HG02759 (cell line): ENCODE data around the gene TRAPPC10.

ENCODE experiments used
- ATAC-seq: cut with Tn5 transposase; IDR thresholded peaks from one replicate; pipeline ENCODE4 v1.9.1; 2021; ENCODE audit warnings: mild to moderate bottlenecking, moderate library complexity; ENCODE audit not compliant: unreplicated experiment

TRAPPC10 gene

DNA sequence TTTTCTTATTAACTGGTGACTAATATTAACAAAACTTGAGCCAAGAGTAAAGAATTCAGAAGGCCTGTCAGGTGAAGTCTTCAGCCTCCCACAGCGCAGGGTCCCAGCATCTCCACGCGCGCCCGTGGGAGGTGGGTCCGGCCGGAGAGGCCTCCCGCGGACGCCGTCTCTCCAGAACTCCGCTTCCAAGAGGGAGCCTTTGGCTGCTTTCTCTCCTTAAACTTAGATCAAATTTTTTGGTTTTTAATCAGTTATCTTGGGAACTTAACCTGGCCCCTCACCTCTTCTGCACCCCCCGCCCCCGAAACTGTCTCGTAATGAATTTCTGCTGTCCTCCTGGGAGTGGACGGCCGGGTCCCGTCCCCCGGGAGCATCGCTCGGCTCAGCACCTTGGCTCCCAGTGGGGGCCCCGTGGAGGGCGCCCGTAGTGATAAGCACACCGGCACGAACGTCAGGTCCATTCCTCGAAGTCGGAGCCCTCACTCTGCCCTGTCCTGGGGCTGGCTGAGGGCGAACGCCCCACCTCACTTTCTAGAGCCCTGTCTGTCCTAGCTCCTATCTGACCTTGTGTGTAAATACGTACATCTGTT is 29.5 kb upstream of the TRAPPC10 start:
- ATAC-seq = no peak

DNA sequence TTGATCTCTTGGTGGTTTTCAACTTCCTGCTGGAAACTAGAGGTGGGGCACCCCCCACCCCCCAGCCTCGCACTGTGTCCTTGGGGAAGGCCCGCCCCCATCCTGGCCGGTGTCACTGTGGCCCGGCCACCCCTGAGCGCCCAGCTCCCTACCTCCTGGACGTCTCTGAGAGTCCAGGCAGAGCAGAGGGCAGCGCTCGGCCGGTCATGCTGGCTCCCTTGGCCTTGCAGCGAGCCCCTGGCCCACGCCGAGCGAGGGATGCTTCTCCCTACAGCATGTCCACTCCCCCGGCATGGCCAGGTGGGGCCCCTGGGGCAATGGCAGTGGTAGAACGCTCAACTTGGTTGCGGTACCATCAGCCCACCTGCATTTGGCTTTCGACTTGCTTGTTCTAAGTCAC is 28.7 kb upstream of the TRAPPC10 start:
- ATAC-seq = no peak

DNA sequence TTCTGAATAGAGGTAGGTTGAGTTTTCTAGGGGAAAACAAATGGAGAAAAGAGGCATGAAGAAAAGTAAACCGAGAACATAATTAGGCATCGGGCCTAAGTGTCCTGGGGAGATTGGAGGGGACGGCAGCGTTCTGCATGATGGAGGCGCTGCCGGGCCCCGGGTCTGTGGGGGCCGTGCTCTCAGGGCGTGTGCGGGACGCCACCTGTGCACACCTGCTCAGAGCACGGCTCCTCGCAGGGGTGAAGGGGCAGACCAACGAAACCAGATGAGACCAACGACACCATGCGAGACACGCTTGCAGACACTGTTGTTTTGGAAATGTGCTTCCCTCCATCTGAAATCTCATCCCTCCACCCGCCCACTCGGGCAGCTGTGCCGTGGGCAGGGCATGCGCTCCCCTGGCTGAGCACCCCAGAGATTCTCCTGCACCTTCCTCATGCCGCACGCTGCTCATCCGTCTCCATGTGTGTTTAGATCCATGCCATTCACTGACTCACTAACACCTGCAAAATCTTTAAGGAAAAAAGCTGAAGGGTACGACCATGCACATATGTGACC is 28.2 kb upstream of the TRAPPC10 start:
- no peak for ATAC-seq

DNA sequence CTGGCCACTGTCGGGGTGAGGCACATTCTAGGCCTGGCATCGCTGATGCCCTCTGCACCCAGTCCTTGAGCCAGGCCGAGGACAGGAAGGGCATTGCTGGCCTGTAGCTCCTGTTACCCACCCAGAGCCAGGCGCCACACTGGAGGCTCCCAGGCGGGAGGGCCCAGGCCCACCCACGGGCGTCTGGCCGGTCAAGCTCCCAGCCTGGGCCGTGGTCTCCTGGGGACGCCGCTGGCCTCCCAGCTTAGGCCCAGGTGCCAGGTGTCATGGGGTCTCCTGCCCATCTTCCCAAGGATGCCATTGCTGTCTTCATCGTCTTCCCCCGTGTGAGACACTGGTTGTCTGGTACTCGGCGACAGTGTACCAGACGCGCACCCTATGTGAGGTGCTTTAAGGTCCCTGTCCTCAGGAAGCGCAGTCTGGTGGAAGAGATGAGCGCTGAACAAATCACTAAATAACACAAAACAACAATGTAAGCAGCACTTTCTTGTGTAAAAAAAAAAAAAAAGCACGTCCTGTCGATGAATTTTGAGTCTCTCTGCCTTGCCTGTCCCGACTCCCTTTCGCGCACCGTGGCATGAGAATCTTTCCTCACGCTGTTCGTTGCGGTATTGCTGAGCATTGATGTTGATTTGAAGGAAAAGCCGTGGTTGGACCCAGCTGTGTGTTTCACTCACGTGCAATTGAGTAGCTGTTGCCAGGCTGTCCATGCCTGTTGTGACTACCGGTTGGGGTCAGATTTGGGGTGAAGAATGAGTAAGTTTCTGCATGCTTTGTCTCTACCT is 27.0 kb upstream of the TRAPPC10 start:
- ATAC-seq = no peak

DNA sequence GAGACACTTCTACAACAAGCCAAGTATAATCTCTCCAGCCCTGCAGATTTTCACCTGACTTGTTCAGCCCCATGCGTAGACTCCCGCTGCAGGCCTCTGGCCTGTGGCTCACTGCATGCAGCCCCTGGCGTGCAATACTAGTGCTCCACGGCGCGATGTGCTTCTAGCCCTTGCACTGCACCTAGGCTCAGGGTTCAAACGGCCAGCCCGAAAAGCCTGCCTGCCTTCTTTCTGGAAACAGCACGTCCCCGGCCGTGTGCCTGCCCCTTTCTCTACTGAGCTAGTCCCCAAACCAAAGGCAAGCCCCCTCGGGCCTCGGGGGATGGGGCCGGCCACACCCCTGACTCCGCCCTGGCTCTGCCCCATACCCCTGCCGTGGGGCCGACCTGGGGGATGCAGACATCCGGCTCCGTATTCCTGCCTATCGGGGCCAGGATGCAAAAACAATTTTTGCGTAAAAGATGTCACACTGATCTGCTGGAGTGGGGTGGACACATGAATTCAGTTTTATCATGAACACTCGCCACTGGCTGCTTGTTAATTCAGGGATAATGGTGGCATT is 26.3 kb upstream of the TRAPPC10 start:
- no peak for ATAC-seq

DNA sequence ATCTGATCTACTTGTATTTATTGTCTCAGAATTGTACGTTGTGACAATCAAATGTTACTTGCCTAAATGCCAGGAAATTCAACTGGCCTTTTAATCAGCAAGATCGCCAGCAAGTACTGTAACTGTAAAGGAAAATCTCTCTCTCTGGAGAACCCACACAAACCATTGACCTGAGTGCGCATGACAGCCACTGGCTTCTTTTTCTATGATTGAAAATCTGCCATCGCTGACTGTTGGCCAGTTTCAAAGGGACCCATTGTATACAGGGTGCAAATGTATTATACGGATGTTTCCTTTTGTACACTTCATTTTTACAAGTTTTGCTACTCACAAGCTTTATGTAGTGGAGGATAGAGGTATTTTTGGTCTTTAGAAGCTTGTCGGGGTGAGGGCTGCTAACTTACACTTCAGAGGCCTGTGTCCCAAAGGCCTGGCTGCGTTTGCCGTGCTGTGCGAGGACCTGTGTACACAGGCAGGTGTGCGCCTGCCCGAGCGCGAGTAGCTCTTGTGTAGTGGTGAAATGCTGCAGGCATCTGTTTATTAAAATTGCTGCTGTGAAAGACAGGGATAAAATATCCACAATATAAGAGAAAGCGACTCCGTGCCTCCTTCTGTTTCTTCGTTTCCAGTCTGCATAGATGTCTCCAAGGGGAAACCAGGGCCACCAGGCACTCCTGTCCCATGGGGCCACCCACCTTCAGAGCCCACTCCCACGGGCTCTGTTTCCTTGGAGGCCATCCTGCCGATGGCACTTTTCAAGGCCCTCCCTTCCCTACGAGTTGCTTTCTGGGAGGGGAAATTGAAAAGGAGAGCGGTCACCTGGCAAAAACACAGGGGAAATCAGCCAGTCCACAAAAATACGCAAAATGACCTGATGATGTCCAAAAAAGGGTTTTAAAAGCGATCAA is 25.3 kb upstream of the TRAPPC10 start:
- ATAC-seq = no peak

DNA sequence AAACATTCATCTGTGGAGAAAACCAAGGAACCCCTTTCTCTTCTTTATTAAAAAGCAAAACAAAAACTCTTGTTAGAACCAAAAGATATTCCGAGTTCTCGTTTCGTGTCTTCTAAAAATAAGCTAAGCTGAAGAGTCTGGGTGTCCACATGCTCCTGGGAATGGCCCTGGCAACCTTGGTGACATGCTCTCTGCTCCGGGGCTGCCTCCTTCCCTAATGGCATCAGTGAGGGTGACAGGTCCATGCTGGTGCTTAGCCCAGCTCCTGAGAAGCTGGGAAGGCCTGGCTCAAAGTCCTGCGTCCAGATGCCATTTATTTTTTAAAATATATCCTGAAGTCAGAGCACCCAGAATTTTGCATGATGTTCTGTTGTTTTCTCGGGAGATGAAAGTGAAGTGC is 24.6 kb upstream of the TRAPPC10 start:
- no peak for ATAC-seq

DNA sequence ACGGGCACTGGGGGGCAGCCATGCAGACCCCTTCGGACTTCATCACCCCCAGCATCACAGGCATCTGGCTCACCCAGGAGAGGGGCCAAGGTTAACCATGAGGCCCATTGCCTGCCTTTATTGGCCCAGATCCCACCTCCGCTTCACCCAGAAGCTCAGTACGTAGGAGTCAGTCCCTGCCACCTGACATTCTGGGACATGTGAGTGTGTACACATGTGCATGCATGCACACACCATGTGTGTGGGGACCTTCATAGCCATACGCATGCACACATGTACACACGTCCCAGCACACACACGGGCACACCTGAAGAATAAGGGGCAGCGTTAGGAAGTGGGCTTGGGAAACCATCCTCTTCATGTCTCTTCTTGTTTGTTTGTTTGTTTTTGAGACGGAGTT is 24.1 kb upstream of the TRAPPC10 start:
- no peak for ATAC-seq

DNA sequence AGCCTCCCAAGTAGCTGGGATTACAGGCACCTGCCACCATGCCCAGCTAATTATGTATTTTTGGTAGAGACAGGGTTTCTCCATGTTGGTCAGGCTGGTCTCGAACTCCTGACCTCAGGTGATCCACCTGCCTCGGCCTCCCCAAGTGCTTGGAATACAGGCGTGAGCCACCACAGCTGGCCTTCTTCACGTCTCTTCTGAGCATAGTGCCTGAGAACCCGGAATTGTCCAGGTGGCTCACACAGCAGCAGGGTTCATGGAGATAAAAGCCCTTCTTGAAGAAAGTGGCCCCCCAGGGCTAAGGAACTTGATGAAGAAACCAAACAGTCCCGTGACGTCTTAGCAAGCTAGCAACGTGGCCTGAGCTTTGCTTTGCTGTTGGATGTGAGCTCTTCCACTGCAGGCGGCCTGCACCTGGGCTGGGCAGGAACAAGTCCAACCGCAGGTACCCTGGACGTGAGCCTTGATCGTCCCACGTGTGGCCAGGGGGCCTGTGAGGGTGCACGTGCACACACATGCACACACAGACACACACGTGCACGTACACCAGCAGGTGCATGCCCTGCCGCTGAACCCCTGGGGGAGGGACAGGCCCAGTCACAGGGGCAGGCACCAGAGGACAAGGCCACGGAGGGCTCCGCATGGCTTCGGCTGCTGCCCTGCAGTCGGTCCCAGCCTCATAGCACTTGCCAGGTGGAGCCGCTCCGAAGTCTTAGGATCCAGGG is 23.4 kb upstream of the TRAPPC10 start:
- ATAC-seq = no peak

DNA sequence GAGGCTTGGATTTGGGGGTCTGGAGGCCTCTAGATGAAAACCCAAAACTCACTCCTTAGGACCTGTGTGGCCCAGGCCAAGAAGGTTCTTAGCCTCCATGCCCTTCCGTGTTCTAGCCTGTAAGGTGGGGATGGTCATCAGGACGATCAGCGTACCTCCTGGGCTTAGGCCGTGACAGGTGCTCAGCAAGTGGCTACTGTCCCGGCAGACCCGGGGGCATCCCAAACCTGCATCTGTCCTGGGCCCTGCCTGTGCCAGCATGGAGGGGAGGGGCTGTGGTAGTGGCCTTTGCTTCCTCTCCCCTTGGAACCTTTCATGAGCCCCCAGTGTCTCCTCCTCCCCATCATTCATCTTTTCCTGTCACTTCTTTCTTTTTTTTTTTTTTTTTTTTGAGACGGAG is 22.7 kb upstream of the TRAPPC10 start:
- ATAC-seq = no peak

DNA sequence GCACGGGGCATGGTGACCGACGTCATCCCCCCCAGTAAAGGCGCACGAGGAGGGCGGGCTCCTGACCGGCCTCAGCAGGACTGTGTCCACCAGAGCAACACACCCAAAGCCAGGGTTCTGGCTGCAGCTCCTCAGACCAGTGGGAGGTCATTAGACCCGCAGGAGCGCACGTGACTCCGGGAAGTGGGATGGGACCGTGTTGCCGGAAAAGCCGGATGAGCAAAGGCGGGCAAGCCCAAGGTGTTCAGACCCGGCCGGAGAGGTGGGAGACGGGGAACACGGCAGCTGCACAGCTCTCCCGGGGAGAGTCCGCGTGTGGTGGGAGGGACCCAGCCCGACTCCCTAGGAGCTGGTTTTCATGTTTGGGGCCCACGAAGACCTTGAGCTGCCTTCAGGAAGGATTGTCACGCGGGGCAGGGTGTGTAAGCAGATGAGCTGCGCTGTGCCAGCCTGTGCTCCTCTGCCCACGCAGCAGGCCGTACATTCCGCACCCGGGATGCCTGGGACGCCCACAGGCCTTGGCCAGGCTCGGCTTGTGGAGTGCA is 20.6 kb upstream of the TRAPPC10 start:
- ATAC-seq = no peak

DNA sequence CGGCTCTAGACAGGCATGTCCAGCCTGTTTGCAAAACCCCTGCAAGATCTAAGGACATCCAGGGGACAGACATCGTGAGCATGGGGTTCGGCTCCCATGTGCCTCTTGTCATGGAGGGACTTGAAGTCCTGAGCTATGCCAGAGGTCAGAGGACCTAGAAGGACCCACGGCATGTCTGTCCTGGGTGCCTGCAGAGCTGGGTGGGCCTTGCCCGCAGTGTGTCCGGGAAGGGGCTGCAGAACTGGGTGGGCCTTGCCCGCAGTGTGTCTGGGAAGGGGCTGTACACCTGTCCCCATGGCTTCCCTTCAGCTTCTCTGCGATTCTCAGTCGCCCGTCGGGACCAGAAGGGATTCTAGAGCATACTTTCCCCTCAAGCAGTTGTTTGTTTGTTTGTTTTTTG is 20.0 kb upstream of the TRAPPC10 start:
- ATAC-seq = no peak

DNA sequence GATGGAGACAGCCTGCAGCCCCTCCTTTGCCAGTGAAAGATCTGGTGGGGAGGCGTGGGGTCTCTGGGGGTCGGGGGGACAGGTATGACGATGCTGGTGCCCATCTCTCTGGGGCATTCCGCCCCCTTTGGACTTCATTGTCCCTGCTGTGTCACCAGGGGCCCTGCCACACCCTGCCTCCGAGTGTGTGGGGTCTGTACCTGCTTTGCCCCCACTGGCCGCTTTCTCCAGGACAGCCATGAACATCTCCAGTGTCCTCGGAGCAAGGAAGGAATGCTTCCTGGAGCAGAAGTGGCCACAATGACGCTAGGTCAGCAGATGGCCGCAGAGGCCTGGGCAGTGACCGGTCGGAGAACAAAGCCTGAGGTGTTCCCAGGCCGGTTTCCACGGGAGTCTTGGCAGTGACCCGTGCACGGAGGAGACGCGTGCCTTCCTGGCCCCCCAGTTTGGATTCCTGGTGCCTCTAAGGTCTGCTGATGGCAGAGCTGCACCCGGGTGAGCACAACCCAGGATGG is 18.6 kb upstream of the TRAPPC10 start:
- ATAC-seq = no peak

DNA sequence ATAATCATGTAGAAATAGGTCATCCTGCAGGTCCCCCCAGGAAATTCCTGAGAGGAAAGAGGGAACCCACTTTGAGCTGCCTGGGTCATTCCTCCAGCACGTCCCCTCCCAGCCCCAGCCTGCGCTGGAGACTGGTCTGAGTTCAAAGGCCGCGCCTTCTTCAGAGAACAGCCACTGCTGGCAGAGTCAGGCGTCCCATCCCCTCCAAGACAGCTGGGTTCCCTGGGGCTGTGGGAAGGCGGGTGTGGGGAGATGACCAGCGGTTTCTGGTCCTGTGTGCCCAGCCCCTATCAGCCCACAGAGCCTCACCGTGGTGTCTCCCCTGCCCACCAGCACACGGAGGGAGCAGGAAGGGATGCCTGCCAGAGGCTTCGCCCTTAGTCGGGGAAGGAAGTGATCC is 18.0 kb upstream of the TRAPPC10 start:
- ATAC-seq = no peak

DNA sequence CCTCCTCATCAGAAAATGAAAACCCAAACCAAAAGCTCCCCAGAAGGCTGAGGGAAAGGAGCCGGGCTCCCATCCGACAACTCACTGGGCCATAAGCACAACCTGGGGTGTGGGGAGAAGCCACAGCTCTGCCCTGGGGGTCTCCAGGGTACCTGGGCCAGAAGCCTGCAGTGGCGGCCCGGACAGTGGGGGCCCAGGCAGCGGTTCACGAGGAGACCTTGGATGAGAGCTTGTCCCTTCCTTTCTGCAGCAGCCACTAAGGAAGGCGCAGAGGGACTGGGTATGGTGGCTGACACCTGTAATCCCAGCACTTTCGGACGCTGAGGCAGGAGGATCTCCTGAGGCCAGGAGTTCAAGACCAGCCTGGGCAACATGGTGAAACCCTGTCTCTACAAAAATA is 17.5 kb upstream of the TRAPPC10 start:
- ATAC-seq = no peak

DNA sequence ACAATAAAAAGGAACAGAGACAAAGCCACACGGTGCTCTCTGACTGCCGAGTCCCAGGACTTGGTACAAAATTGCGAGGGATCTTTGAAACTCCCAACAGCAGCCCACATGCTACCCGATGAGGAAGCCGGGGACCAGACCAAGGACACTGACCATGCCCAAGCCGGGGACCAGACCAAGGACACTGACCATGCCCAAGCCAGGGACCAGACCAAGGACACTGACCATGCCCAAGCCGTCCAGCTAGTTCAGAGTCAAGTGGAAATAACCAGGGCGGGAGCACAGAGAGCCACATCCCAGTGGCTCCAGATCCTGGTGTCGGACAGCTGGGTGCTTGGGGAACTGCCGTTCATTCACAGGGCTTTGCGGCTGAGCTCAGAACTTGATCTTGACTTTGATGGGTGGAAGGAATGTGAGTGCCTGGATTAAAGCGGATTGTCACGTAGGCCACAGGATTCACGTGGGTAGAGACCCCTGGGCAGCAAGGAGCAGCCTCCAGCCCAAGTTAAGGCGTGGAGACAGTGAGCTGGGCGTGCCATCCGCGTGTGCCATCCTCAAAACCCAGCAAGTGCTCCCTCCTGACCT is 16.5 kb upstream of the TRAPPC10 start:
- no peak for ATAC-seq

DNA sequence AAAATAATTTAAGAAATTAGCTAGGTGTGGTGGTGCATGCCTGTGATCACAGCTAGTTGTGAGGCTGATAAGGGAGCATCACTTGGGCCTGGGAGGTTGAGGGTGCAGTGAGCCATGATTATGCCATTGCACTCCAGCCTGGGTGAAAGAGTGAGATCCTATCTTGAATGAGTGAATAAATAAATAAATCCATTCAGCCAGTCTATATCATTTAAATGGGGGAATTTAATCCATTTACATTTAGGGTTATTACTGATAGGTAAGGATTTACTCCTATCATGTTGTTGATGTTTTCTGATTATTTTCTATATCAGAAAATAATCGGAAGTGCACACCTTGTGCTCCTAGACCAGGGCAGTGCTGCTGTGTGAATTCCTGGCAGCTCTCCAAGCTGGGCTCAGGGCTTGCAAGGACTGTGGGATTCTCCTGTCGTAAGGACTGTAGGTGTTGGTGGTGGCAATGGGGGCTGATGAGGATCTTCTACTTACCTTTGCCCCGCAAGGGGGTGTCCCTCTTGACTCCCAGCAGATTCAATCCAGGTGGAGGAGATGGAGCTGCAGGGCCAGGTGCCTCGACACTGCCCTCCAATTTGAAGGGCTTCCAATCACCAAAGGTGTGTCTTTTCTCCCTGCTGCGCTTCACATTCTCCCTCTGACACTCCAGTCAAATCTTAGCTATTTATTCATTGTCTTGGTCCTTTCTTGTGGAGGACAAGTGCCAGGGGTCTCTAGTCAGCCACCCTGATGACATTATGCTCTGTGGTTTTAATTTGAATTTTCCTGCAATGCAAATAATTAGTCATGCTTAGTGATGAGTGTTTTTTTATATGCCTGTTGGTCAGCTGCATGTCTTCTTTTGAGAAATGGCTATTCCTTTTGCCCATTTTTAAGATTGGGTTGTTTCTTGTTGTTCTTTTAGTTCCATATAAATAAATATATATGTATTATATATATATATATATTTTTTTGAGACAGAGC is 14.1 kb upstream of the TRAPPC10 start:
- no peak for ATAC-seq

DNA sequence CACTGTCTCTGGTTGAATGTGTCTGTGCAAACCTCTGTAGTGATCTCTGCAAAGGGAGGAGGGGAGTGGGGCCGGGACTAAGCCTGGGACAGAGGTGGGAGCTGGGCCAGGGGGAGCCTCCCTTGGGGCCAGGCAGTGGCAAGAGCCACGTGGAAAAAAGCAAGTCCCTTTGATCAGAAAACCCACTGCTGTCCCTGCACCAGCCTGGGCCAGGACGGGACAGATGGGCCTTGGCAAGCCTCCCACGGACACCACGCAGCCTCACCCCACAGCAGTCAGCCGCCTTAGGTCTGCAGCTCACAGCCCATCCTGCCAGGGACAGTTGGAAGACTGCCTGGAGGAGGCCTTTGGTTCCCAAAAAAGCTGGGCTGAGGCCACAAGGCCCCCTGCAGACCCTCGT is 11.7 kb upstream of the TRAPPC10 start:
- ATAC-seq = no peak
